Kidney tubule cell (primary cell): ENCODE measurements around the gene TRERF1.

Experiments used
- DNase-seq: peaks from one replicate; pipeline ENCODE4 v3.0.0-alpha.2; 2018; ENCODE audit warnings: low spot score

TRERF1 gene

DNA sequence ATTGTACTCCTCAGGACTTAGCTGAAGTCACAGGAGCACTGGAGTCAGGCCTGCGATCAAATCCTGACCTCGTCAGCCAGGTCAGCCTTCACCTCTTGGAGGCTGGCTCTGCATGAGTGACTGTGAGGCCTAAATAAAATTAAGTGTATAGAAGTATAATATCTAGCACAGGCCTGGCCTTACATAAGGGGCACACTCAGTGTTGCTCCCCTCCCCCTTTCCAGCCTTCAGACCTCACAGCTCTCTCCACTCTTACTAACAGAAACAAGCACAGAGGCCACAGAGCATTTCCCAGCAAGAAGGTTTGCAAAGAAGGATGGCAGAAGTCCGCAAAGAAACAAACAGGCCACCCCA is 84.8 kb downstream of the TRERF1 start:
- DNase-seq: no peak

DNA sequence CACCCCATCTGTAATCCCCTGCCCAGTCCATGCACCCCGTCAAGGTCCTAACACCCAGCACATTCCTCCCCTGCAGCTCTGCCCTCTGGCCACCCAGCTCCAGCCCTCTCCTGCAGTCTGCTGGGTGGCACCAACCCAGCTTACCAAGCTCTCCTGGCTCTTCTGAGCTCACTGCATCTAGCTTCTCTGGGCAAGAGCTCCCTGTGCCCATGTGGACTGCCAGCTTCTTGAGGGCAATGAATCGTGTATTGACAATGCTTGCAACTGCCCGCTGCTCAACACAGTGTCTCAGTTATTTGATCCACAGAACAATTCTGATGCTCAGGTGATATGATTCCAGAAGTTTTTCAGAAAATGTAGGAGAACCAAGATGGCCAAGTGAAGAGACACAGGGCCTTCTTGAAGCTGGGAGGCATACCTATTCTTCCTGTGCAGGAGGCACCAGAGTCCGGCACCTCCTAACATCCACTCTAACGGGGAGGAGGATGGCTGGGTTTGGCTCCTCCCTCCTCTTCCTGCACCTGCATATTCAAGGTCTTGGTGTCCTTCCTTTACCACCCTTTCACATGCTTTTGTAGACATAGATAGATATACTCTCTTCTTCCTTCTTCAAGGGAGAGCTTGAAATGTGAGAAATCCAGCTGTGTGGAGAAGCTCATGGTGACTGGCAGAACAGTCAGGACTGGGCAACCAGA is 85.6 kb downstream of the TRERF1 start:
- DNase-seq: no peak

DNA sequence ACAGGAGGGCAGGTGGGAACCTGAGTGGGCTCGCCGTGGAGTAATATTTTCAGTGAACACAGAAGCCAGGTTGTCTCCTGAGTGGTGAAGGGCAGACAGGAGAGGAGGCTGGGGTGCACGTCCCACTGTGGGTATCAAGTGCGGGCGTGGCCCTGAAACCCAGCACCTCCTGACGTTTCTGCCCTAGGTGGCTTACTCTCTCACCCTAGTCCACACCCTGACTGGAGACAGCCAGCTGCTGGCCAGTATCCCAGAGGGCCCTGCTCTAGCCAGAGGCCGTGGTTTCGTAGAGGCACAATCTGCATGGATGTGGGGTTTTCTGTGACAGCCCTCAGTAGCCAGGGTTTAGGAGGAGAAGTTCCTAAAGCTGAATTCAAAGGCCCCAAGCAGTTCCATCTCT is 86.7 kb downstream of the TRERF1 start:
- DNase-seq: no peak

DNA sequence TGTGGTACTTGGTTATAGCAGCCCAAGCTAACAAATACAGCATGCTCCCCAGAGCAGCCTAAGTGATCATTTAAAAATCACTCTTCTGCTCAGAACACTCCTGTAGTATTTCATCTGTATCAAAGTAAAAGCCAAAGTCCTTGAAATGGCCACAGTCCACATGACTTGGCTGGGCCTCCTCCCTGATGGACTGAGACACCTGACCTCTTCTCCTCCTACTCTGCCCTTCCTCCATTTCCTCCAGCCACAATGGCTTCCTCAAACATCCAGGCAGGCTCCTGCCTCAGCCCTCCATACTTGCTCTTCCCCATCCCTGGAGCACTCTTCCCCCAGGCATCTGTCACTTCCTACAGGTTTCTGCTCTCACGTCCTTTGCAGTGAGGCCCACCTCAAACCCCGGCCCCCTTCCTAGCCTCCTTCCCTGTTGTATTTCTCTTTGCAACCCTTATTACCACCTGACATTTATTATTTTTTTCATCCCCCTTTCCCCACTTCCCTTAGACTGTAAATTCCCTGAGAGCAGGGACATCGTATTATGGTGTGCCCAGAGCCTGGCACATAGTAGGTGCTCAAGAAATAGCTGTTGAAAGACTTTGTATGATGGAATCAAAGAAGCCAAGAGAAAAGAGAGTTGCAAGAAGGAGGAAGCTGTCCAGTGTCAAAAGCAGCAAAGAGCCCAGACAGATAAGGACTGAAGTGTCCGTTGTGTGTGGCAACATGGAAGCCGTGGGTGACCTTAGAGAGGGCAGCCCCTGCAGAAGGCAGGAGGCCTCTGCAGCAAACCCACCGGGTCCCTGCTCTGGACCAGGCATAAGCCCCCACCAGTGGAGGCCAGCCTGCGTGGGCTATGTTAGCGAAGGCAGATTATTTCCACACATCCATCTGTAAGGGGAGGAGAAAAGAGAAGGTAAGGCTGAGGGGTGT is 87.5 kb downstream of the TRERF1 start:
- DNase-seq: no peak

DNA sequence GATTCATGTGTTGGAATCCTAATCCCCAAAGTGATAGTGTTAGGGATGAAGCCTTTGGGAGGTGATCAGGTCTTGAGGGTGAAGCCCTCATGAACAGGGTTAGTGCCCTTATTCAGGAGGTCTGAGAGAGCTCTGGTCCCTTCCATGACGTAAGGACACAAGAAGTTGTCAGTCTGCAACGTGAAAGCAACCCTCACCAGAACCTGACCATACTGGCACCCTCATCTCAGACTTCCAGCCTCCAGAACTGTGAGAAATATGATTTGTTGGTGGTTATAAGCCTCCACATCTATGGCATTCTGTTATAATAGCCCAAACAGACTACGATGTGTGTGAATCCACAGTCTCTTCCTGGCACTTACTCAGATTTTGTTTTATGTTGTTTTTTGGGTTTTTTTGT is 90.7 kb downstream of the TRERF1 start:
- DNase-seq: no peak

DNA sequence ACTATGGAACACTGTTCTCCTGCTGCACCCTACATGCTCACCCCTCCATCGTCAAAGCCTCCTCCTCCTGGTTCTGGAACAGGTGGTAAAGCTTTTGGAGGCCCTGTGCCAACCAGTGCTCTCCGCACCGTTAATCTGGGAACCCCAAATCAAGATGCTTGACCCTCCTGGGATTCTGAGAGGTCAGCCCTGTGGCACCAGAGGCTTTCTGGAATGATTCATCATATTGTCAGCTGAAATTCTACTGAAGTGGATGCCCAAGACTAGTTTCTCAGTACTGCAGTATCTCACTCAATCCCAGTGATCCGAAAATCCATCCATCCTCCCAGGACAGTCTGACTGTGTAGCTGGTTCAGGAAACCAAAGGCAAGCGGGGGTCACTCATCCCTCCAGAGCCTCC is 92.7 kb downstream of the TRERF1 start:
- peak; percentile 13 for DNase-seq

DNA sequence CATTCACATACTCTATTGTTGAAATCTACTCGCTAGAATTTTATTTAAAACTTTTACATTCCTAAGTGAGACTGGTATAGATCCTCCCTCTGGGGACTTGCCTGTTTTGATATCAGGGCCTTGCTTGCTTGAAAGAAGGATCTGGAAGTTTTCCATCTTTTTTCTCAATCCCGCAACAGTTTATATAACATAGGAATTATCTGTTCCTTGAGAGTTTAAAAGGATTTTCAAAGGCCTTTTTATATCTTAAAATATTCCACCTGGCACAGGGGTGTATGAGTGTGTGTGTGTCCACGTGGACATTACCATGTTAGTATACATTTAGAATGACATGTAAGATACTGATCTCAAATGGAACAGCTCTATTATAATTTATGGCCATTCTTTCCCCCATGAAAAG is 96.3 kb downstream of the TRERF1 start:
- DNase-seq: no peak

DNA sequence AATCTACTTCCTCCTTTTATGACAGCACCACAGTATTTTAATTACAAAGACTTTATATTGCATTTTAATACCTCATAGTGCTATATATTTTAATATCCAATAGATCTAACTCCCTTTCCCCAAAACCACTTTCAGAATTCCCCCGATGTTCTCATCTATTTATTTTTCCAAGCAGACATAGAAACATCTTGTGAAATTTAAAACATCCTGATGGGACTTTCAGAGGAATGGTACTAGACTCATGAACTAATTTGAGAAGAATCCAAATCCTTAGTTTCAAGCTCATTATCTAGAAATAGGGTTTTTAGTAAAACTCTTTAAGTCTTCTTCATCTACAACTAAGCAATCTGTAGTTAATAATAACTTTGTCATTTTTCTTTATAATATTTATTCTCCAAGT is 97.0 kb downstream of the TRERF1 start:
- no peak for DNase-seq

DNA sequence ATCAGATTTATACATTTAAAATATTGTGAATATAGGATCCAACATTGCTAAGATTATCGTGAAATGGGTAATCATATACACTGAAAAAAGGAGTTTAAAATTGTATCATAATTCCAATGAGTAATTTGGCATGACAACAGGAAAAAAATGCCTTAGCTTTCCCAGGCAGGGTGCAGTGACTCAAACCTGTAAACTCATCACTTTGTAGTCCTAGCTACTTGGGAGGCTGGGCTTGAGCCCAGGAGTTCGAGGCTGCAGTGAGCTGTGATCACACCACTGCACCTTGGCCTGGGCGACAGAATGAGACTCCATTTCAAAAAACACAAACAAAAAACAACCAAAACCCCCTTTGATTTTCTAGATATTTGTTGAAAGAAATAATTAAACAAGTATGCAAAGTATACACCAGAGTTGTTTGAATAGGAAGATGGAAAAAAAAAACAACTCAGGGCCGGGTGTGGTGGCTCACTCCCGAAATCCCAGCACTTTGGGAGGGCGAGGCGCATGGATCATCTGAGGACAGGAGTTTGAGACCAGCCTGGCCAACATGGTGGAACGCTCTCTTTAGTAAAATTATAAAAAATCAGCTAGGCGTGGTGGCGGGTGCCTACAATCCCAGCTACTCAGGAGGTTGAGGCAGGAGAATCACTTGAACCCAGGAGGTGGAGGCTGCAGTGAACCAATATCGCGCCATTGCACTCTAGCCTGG is 98.7 kb downstream of the TRERF1 start:
- peak; percentile 65 for DNase-seq

DNA sequence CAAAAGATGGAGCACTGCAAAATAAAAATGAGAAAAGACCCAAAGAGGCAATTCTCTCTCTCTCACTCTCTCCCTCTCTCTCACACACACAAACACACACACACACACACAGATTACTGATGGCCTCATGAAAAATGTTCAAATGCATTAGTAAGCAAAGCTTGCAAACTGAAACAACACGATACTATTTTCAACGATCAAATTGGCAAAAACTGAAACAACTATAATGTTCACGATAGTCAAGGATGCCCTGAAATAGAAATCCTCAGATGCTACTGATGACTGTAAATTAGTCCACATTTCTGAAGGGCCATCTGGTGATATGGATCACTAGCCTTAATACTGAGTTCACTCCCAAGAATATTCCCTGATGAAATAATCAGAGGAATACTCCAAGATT is 100.8 kb downstream of the TRERF1 start:
- DNase-seq: no peak

DNA sequence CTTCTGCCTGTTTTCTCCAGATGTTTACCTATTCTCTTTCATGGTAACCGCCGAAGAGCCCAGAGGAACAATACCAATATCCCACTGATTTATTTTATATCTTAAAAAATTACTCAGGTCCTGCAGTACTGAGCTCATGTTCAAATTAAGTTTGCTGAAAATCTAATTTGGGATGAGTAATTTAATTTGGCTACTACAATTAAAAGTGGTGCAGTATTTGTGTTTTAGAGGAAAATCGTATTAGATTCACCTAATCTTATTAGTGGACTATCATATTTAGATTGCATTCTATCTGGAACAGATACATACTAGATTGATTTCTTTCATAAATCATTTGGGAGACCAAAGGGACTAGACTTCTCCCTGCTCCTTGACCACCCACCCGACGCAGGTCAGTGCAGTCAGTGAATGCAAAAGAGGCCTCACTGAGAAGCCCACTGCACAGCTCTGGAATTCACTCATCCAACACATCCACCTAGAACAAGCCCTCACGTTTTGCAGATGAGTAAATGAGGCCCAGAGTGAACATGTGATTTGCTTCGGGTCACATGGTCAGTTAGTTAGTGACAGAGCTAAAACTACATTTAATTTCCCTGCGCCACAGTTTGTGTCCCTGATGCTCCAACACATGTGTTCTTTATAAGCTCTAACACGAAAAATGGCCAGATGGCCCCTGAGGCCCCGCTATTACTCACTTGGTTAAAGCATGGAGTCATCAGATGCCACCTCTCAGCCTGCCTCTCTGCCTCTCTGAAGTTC is 101.8 kb downstream of the TRERF1 start:
- no peak for DNase-seq

DNA sequence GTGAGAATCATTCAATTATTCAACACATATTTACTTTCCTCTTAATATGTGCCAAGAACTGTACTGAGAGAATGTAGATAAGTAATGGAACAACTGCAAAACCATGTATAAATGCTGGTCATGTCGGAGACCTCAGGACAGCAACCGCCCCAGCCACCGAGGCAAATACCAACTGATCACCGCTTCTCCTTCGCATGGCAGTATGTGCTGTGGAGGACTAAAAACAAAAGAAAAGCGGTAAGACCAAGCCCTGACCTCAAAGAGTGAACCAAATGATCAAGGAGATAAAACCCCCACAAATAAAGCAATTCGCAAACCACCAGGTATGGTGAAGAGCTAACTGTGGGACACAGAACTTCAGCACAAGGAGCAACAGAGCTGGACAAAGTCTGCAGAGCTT is 104.3 kb downstream of the TRERF1 start:
- no peak for DNase-seq

DNA sequence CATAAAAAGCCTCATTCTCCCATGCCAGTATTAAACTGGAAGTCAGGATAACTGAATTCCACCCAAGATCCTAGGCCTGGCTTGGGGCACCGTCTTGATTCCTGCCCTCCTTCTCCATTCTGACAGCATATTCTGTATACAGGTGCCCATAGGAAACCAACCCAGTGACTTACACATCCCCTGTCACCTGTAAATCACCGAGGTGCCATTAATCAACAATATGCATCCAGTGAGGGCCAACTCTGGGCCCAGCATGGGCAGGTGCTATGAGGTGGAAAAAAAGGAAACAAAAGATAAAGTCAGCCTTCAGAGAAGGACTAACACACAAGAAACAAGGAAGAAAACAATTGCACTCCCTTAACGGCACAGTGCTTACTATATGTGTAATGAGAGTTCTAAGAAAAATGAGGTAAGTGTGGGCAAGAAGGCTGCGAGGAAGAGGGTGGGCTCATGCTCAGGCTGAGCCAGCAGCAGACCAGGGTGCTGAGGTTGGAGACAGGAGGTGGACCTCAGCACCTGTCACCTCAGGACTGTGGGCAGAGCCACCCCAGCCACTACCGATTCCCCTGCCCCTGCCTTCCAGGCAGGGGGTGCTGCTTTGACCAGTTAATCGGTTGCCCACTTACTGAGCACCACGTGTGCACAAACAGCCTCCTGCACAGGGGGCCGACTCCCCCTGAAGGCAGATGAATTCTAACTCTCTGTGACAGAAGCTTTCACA is 105.9 kb downstream of the TRERF1 start:
- no peak for DNase-seq

DNA sequence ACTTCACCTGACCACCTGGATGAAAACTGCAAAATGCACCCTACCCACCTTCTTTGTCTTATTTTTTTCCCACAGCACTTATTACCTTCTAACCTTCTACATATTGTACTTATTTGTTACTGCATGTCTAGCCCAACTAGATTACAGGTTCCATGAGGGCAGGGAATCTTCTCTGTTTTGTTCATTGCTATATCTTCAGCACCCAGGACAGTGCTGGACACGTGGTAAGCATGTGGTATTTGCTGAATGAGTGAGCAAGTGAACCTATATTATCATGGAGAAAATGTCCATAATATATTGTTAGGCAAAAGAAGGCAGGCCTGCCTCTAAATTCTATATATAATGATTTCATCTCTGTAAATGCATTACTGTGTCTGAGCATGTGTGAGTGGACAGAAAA is 107.0 kb downstream of the TRERF1 start:
- no peak for DNase-seq

DNA sequence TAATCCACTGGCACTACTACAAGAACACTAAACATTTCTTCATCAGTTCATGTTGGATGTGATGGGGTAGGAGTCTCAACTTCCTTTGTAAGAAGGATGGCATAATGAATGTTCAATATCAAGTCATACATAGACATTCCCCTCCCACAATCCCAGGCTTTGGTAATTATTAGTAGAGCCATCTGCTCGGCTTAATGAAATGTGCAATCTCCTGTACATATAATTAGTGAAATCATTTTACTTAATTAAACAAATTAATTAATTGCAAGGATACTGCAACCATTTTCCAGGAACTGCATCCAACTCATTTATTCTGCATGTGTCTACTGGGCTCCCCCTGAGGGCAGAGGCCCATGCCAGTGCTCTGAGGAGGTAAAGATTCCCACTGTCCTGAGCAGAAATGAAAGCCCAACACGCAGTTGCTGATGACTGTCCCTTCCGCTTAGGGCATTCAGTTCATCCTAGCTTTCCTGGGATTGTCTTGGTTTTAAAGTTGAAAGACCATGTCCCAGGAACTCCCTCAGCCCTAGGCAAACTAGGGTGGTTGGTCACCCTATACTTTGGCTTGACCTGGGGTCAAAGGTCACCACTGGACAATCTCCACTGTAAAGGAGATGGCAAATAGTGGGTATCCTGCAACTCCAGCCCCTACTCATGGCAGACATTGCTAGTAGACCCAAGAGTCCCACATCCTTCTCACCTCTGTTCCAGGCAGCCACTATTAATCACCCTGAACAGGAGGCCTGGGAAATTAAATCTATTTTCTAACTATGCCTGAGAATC is 109.8 kb downstream of the TRERF1 start:
- DNase-seq: no peak

DNA sequence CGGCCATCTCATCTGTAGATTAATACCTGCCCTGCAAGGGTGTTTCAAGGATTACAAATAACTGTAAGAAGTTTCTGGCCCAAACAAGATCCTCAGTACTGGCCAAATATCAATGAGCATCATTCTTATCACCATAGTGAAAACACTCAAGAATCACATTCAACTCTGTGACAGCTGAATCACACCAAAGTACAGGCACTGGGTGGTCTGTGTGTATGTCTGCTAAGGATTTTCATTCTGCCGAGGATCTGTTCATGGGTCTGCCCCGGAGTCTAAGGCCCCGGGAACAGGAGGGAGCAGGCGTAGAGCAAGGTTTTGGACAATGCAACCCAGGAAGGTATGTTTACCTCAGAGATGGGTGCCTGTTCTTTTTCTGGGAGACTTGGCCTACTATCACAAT is 110.5 kb downstream of the TRERF1 start:
- DNase-seq: no peak

DNA sequence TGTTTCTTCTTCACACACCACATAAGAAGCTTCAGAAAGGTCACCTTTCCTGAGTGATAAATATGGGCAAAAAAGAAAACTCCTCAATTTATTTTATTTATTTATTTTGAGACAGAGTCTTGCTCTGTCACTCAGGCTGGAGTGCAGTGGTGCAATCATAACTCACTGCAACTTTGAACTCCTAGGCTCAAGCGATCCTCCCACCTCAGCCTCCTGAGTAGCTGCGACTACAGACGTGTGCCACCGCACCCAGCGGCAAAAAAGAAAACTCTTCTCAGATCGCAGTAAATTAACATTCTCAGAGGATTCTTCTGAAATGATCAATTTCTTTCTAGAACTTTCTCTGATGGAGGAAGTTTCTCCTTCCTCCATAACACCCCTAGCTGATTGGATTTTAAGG is 111.2 kb downstream of the TRERF1 start:
- DNase-seq: no peak

DNA sequence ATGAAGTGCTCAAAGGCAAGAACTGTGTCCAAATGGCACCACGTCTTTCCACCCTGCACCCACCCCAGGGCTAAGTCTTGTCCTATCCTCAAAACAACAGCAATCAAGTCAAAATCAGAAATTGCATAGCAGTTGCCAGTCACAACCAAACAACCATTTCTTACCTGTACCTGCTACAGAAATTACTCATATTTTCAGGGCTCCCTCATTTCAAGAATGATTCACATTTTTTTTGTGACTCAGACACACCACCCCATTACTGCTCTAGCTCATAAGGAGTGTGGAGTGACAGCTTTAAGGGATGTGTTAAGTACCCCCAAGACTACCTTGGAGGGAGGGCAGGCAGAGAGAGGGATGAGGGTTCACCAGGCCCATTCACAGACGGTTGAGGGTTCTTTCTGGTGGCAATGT is 111.7 kb downstream of the TRERF1 start:
- DNase-seq: peak; percentile 51

DNA sequence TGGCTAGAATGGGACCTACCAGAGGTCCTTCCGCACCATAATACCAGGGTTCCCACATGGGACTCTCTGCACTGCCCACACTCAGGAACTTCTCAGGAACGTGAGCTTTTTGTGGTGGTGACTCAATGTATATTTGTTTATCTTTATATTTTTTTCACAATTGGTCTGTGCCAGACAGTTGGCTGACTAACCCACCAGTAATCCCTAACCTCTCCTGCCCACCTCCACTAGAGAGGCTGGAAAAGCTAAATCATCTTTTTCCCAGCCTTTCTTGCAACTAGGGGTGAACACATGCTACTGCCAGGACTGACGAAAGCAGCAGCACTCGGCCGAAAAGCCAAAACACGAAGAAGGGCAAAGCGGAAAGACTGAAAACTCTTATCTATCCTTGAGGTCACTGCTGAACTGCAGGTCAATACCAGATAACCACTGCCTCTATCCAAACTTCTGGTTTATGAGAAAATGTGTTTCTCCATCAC is 112.9 kb downstream of the TRERF1 start:
- DNase-seq: peak; percentile 86

DNA sequence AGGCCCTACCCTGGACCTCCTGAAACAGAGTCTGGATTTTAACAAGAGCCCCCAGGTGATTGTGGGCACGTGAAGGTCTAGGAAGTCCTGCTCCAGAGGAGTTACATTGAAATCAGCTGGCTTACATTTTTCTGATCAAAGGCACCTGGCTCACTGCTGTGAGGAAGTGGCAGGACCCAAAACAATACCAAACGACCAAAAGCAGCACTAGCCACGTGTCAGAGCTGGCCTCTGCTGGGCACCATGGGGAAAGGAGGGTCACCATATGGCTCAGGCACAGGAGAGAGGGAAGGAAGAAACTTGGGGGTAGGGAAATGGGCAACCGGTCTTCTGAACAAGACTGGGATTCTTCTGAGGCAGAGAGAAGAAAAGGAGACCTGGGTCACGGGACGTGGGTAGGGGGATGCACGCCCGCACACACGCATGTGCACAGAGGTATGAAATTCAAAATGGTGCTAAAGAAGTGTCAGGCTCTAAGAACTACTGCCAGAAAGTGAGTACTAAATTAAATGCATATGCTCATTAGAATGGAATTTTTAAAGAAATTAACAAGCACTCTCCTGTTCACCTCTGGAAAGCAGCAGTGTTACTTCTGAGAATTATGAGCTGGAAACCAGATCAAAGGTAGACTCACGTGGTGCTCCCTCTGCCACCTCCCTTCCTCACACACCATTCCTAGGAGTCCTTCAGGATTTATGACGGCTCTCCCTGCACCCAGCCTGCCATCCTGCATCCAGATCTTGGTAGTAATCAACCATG is 113.6 kb downstream of the TRERF1 start:
- no peak for DNase-seq
